RWPE1 (cell line): ENCODE data around the gene TBC1D1.

Experiments
- CTCF ChIA-PET: fragments of 350-600 bp; sonication (Branson Sonifier 250); formaldehyde crosslinking; extraction: SDS; loops from one replicate; lab custom pipeline; 2021; lab: Yijun Ruan, JAX
- POLR2A ChIA-PET: fragments of 400-600 bp; formaldehyde crosslinking; extraction: SDS; loops from one replicate; lab custom pipeline; 2020; ENCODE audit warnings: antibody characterized with exemption; ENCODE audit not compliant: low non-redundant PET; lab: Yijun Ruan, JAX
- DNase-seq: peaks from one replicate; pipeline ENCODE4 v3.0.0; 2012; ENCODE audit warnings: low spot score
- H3K27ac ChIP-seq: fragments of 450-650 bp; 2 replicates; pipeline ENCODE4 v1.5.1; 2017
- TF ChIP-seq, protein P1 (sequence below): fragments of 450-650 bp; conservative IDR thresholded peaks from 2 replicates; pipeline ENCODE4 v1.5.1; 2017; ENCODE audit warnings: low read depth, mild to moderate bottlenecking

TBC1D1 gene

DNA sequence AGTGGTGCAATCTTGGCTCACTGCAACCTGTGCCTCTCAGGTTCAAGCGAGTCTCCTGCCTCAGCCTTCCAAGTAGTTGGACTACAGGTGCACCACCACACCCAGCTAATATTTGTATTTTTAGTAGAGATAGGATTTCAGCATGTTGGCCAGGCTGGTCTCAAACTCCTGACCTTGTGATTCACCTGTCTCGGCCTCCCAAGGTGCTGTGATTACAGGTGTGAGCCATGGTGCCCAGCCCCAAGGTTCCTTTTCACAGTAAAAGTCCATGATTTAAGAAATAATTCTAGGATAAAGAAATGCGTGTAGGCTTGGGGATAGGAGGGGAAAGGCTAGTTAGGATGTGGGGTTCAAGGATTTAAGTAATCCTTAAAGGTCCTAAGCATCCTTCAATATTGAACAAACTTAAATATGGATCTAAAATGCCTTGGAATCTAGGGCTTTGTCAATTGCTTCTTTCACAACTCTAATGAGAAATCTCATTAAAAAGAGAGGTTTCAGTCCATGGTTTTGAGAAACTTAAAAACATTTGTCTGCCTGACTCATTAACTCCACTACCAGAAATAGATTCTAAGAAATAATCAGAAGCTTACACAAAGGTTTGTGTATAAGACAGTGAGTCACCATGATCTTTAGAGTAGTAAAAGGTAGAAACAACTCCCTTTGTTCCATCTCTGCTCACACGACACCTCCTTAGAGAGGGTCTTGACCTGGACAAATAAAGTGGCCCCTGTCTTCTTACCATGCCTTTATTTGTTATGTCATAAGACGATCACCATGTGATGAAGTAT lies 272.5 kb downstream of the TBC1D1 start:
- ChIA-PET CTCF (no interaction called here), POLR2A (no interaction called here)
- peak overlapping the region; percentile 80 for H3K27ac ChIP-seq
- DNase-seq, result peak; percentile 45
- TF ChIP-seq, protein P1, sequence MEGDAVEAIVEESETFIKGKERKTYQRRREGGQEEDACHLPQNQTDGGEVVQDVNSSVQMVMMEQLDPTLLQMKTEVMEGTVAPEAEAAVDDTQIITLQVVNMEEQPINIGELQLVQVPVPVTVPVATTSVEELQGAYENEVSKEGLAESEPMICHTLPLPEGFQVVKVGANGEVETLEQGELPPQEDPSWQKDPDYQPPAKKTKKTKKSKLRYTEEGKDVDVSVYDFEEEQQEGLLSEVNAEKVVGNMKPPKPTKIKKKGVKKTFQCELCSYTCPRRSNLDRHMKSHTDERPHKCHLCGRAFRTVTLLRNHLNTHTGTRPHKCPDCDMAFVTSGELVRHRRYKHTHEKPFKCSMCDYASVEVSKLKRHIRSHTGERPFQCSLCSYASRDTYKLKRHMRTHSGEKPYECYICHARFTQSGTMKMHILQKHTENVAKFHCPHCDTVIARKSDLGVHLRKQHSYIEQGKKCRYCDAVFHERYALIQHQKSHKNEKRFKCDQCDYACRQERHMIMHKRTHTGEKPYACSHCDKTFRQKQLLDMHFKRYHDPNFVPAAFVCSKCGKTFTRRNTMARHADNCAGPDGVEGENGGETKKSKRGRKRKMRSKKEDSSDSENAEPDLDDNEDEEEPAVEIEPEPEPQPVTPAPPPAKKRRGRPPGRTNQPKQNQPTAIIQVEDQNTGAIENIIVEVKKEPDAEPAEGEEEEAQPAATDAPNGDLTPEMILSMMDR, result no peak

DNA sequence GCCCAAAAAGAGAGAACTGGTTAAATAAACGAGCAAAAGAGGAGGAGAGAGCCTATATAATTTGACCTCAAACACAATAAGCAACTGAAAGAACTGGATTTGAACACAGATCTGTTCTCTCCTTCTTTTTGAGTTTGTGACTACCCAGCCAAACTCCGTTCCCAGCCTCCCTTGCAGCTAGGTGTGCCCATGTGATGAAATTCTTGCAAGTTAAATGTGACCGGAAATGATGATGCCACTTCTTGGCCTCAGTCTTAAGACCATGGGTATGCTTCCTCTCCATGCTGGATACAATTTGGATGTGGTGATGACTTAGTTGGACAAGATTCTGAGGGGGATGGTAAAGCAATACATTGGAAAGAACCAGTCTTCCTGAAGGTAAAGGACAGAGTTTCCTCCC lies 273.5 kb downstream of the TBC1D1 start:
- TF ChIP-seq, protein P1, result no peak
- CTCF ChIA-PET, result no interaction called here
- POLR2A ChIA-PET, result no interaction called here
- no peak for DNase-seq
- no peak overlapping the region for H3K27ac ChIP-seq

DNA sequence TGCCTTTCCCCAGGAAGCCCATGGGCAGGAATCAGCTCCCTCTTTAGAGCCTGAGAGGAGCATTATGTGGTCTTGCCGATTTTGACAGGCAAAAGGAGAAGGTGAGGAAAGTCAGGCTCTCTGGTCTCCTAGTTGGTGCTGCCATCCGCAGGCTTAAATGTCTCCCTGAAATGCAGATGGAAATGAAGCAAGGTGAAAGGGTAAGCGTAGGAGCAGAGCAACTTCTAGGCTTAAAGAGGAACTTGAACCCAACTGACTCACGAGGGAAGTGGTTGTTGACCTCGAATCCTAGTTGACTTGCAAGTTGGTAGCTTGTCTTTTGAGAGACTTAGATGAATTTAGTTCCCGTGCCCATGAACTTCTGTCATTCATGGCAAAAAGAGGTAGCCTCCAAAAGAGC lies 275.2 kb downstream of the TBC1D1 start:
- no peak for DNase-seq
- ChIA-PET POLR2A (no interaction called here), CTCF (no interaction called here)
- H3K27ac ChIP-seq, result no peak overlapping the region
- TF ChIP-seq, protein P1, result no peak

- no peak for DNase-seq
- POLR2A ChIA-PET, result no interaction called here
- TF ChIP-seq, protein P1, result no peak
- CTCF ChIA-PET, result no interaction called here
- no peak overlapping the region for H3K27ac ChIP-seq
Measured at GRCh38 chr4:38166768-38167167, 275.9 kb downstream of the TBC1D1 start.

DNA sequence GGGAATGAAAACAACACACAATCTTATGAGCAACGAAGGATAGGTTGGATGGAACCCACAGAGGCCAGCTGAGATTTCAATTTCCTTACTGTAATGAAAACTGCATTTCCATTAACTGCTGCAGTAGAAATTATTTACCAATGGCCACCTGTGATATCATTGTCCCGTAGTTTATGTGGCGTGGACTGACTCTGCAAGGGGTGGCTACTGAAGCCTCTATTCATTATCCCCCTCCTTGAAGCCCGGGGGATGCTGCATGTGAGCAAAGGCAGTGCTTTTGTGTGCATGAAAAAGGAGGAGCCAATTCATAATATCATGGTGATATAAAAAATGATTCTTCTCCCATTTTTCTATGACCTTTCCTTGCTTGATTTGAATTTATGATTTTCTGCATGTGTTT lies 277.1 kb downstream of the TBC1D1 start:
- CTCF ChIA-PET, result no interaction called here
- POLR2A ChIA-PET, result no interaction called here

DNA sequence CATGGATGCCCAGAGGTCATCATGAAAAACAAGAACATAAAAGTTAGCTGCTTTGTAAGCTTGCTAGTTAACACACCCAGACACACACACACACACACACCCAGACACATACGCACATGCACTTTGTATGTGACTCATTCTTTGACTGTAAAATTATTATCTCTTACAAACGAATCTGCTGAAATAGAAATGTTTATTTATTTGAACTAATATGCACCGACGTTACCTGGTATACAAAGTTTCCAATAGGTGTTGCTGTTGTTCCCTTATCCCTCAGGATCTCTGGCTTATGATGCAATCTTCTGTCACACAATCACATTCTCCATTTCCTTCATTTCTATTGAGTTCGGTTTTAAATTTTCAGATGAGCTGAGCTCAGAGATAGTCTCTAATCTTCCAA lies 278.6 kb downstream of the TBC1D1 start:
- no peak for DNase-seq
- POLR2A ChIA-PET, result no interaction called here
- no peak overlapping the region for H3K27ac ChIP-seq
- TF ChIP-seq, protein P1, result no peak
- CTCF ChIA-PET, result interaction anchor here (0.6 kb wide), 1 partner anchor 42 kb away, joined by 3 read pairs; no protein-coding TSS in a partner anchor

More for the DNA sequence above, 277.1 kb downstream of the TBC1D1 start:
- TF ChIP-seq, protein P1, result no peak
- H3K27ac ChIP-seq, result no peak overlapping the region
- DNase-seq, result no peak
